ENCODE measurements around the gene COMTD1. TPM values are rescaled to one million over a fixed set of nuclear protein-coding genes. Genes with fewer than 3 reads are reported as not detected.

Gene COMTD1
- total and polyA plus RNA-seq, 10 of the 15 experiments (the other 5 are each of a cell fraction or from before 2014, with no cell fraction given): 0.39 to 64.3 (median 26.0) TPM

- FAIRE-seq (no peak), ATAC-seq (no peak), DNase-seq (ENCODE audit: low read depth, low spot score) (no peak)
- Histone ChIP-seq H3K27me3 (replicated peaks in 1 of 2; ENCODE audit: control insufficient read depth in 2 of 2, insufficient read depth in 2 of 2, low read length in 1 of 2) (no peaks in the 10 kb centered on the region), H3K79me2 (ENCODE audit: control insufficient read depth, insufficient read depth, low read length) (no peaks in the 10 kb centered on the region), H3K9me3 (replicated peaks; ENCODE audit: control insufficient read depth, insufficient read depth, low read length) (no peaks in the 10 kb centered on the region), H3K4me3 (no peak overlapping the region), H3K27ac (ENCODE audit: control insufficient read depth, insufficient read depth) (no peak overlapping the region), H4K20me1 (ENCODE audit: control insufficient read depth, insufficient read depth) (no peaks in the 10 kb centered on the region), H3K9ac (ENCODE audit: control insufficient read depth, insufficient read depth, low read length) (no peak overlapping the region), H3K4me1 (ENCODE audit: control insufficient read depth, insufficient read depth, low read length) (no peaks in the 10 kb centered on the region), H3K36me3 (ENCODE audit: control insufficient read depth in 2 of 2, insufficient read depth in 2 of 2, low read length in 1 of 2) (no peaks in the 10 kb centered on the region), H2AFZ (ENCODE audit: control insufficient read depth, low read depth, low read length) (no peak overlapping the region), H3K4me2 (ENCODE audit: control insufficient read depth, insufficient read depth) (no peak overlapping the region)
- RAD21 ChIA-PET (ENCODE audit: unreplicated experiment): no interaction called here
- POLR2A ChIA-PET: no interaction called here
- BruUV-seq (replicated peaks): no TSS peak
- SMC1A ChIA-PET (ENCODE audit: uncharacterized antibody, unreplicated experiment): interaction anchor here (0.6 kb wide), 1 partner anchor 40 kb away, joined by 3 read pairs; no protein-coding TSS in a partner anchor
- 57% methylated on average over 24 of the region's 25 CpGs for WGBS (ENCODE audit: insufficient coverage, insufficient replicate concordance, low lambda C conversion rate, missing lambda C conversion rate)
- intact Hi-C loops (cut with micrococcal nuclease; ENCODE audit: unreplicated experiment): no loop called here
- CTCF ChIA-PET: no interaction called here
- TF ChIP-seq SREBF2 (IDR thresholded peaks at IDR 0.05; ENCODE audit: low read length): no peak
- no peak for TF ChIP-seq TCF7 (IDR thresholded peaks at IDR 0.05; ENCODE audit: borderline replicate concordance)
- in situ Hi-C loops (cut with MboI): no loop called here
Observed at GRCh38 chr10:75261813-75262705, 26.3 kb upstream of the COMTD1 start.

GRCh38 chr10:75260990-75261389 lies 25.2 kb upstream of the COMTD1 start:
- POLR2A ChIA-PET: no interaction called here
- no peak for TF ChIP-seq ZBTB11 (CRISPR knock-in tag; IDR thresholded peaks at IDR 0.05)
- TF ChIP-seq SRF (IDR thresholded peaks at IDR 0.05; ENCODE audit: low read depth in 2 of 2, low read length in 2 of 2): no peak
- TF ChIP-seq CEBPZ (IDR thresholded peaks at IDR 0.05; ENCODE audit: low read depth, low read length): no peak
- TF ChIP-seq ZNF217 (IDR thresholded peaks at IDR 0.05): no peak
- TF ChIP-seq PBX3 (IDR thresholded peaks at IDR 0.05; ENCODE audit: insufficient replicate concordance, low read depth, low read length): no peak

More at GRCh38 chr10:75260990-75261389, 25.2 kb upstream of the COMTD1 start:
- DNase-seq (ENCODE audit: low read depth, low spot score) (no peak), FAIRE-seq (no peak), ATAC-seq (no peak)
- Histone ChIP-seq H3K9me3 (replicated peaks; ENCODE audit: control insufficient read depth, insufficient read depth, low read length) (no peaks in the 10 kb centered on the region), H3K36me3 (ENCODE audit: control insufficient read depth in 2 of 2, insufficient read depth in 2 of 2, low read length in 1 of 2) (no peaks in the 10 kb centered on the region), H3K27me3 (replicated peaks in 1 of 2; ENCODE audit: control insufficient read depth in 2 of 2, insufficient read depth in 2 of 2, low read length in 1 of 2) (no peaks in the 10 kb centered on the region), H2AFZ (ENCODE audit: control insufficient read depth, low read depth, low read length) (no peak overlapping the region), H3K4me3 (no peak overlapping the region), H3K27ac (ENCODE audit: control insufficient read depth, insufficient read depth) (no peak overlapping the region), H3K9ac (ENCODE audit: control insufficient read depth, insufficient read depth, low read length) (no peak overlapping the region), H4K20me1 (ENCODE audit: control insufficient read depth, insufficient read depth) (no peaks in the 10 kb centered on the region), H3K4me1 (ENCODE audit: control insufficient read depth, insufficient read depth, low read length) (no peaks in the 10 kb centered on the region), H3K4me2 (ENCODE audit: control insufficient read depth, insufficient read depth) (no peak overlapping the region), H3K79me2 (ENCODE audit: control insufficient read depth, insufficient read depth, low read length) (no peaks in the 10 kb centered on the region)
- BruUV-seq (replicated peaks): no TSS peak
- SMC1A ChIA-PET (ENCODE audit: uncharacterized antibody, unreplicated experiment): no interaction called here
- intact Hi-C loops (cut with micrococcal nuclease; ENCODE audit: unreplicated experiment): no loop called here
- 37% methylated on average over 3 of the region's 3 CpGs for WGBS (ENCODE audit: insufficient coverage, insufficient replicate concordance, low lambda C conversion rate, missing lambda C conversion rate)
- CTCF ChIA-PET: interaction anchor here (0.6 kb wide), 1 partner anchor 9 kb away, joined by 3 read pairs; no protein-coding TSS in a partner anchor
- in situ Hi-C loops (cut with MboI): no loop called here
- RAD21 ChIA-PET (ENCODE audit: unreplicated experiment): no interaction called here

All from GM12878 (cell line).